Renal cortex interstitium (tissue), 15 donors: ENCODE results near the gene CRLF3. TPM values are rescaled to one million over a fixed set of nuclear protein-coding genes. Genes with fewer than 3 reads are reported as not detected.
"Not testable (repeated sequence)": the region's sequence is repeated elsewhere in the genome, so short reads cannot be mapped to it uniquely, and the experiment has no call there.

Experiments used
- DNase-seq, 11 donors: peaks; one replicate each; pipeline ENCODE4 v3.0.0-alpha.2; 2013; ENCODE audit warnings: low read depth in 9 of 11, low spot score in 4 of 11; ENCODE audit errors: extremely low read depth in 1 of 11
- long read RNA-seq, 16 experiments: transcript quantifications; one replicate each; lab custom pipeline, GENCODE V29; 2026
- polyA plus RNA-seq, 3 donors: library from polyadenylated mRNA; unstranded; fragments of 120-200 nt; gene quantifications; one replicate each; pipeline ENCODE4 v1.2.1, GENCODE V29; 2013; ENCODE audit not compliant: insufficient read length in 3 of 3

CRLF3 gene, protein sequence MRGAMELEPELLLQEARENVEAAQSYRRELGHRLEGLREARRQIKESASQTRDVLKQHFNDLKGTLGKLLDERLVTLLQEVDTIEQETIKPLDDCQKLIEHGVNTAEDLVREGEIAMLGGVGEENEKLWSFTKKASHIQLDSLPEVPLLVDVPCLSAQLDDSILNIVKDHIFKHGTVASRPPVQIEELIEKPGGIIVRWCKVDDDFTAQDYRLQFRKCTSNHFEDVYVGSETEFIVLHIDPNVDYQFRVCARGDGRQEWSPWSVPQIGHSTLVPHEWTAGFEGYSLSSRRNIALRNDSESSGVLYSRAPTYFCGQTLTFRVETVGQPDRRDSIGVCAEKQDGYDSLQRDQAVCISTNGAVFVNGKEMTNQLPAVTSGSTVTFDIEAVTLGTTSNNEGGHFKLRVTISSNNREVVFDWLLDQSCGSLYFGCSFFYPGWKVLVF
- 10 to 100 TPM; 15.5 to 27.1 (median 17.1) TPM for polyA plus RNA-seq
- long read RNA-seq, donor 1, partial matches to known transcripts = 0 of 1 reads
- long read RNA-seq, donor 1, other reads (novel, unspliced or antisense) = 0 of 1 reads
- long read RNA-seq, donor 2, partial matches to known transcripts = 0 of 1 reads
- long read RNA-seq, donor 2, other reads (novel, unspliced or antisense) = 0 of 1 reads
- long read RNA-seq, donor 3, partial matches to known transcripts = 0 of 2 reads
- long read RNA-seq, donor 3, other reads (novel, unspliced or antisense) = 0 of 2 reads
- long read RNA-seq, donor 4, partial matches to known transcripts = 0 of 3 reads
- long read RNA-seq, donor 4, other reads (novel, unspliced or antisense) = 0 of 3 reads
- long read RNA-seq, donor 5 = 0 reads
- long read RNA-seq, donor 6, partial matches to known transcripts = 0 of 2 reads
- long read RNA-seq, donor 6, other reads (novel, unspliced or antisense) = 0 of 2 reads
- long read RNA-seq, donor 7, partial matches to known transcripts = 0 of 1 reads
- long read RNA-seq, donor 7, other reads (novel, unspliced or antisense) = 0 of 1 reads
- long read RNA-seq, donor 8 = 0 reads
- long read RNA-seq, donor 9, partial matches to known transcripts = 5 of 21 reads
- long read RNA-seq, donor 9, other reads (novel, unspliced or antisense) = 14 of 21 reads
- long read RNA-seq, donor 10, partial matches to known transcripts = 0 of 3 reads
- long read RNA-seq, donor 10, other reads (novel, unspliced or antisense) = 0 of 3 reads
- long read RNA-seq, donor 11, partial matches to known transcripts = 0 of 1 reads
- long read RNA-seq, donor 11, other reads (novel, unspliced or antisense) = 0 of 1 reads
- long read RNA-seq, donor 12 = 0 reads
- long read RNA-seq, donor 13 = 0 reads
- long read RNA-seq, donor 14 = 0 reads
- long read RNA-seq, donor 15, partial matches to known transcripts = 0 of 2 reads
- long read RNA-seq, donor 15, other reads (novel, unspliced or antisense) = 0 of 2 reads
- long read RNA-seq, donor 16, transcript CRLF3-201 (8 exons, 2,957 nt) = major isoform, 6 of 27 reads
- long read RNA-seq, donor 16, partial matches to known transcripts = 21 of 27 reads
- long read RNA-seq, donor 16, other reads (novel, unspliced or antisense) = 0 of 27 reads

DNA sequence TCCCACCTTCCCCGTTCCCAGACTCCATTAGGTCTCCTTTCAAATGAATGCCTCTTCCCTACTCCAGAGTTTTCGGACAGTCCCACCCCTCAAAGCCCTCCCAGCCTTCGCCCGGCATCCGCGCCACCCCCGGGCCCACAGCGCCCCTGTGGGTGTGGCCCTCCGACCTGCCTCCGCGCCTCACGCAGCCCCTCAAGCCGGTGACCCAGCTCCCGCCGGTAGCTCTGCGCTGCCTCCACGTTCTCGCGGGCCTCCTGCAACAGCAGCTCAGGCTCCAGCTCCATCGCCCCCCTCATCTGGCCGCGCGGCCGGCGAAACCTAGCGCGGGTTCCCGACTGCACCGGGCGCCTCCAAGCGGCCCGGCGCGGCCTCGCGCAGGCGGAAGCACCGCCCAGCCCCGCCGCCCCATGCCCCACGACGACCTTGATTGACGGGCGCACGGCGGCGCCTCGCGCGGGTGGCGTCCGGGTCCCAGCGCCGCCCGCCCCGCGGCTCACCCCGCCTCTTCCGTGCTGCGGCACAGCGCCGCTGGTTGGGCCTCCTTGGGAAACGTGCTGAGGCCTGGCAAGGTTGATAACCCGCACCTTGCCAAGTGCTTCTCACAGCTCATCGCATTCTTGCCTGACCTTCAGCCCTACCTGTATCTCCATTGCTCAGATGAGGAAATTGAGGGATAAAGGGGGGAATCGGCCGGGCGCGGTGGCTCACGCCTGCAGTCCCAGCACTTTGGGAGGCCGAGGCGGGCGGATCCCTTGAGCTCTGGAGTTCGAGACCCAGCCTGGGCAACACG is at the start of gene CRLF3:
Gene CRLF3, minus strand, starts transcription at position 337 of the 790 bp plus-strand sequence. Its CDS starts 41 bp downstream, at position 296.
- peak; percentile 67 to 91 (median 87) for DNase-seq

- no peak for DNase-seq
Observed at GRCh38 chr17:30869005-30869404, 44.5 kb upstream of the CRLF3 start.

DNA sequence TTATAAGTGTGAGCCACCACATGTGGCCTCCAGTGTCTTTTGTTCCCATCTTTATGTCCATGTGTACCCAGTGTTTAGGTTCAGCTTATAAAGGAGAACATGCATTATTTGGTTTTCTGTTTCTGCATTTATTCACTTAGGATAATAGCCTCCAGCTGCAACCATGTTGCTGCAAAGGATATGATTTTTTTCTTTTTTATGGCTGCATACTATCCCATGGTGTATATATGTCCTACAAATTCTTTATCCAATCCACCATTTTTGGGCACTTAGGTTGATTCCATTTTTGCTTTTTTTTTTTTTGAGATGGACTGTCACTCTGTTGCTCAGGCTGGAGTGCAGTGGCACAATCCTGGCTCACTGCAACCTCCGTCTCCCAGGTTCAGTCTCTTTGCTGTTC is 40.1 kb upstream of the CRLF3 start:
- no peak for DNase-seq

DNA sequence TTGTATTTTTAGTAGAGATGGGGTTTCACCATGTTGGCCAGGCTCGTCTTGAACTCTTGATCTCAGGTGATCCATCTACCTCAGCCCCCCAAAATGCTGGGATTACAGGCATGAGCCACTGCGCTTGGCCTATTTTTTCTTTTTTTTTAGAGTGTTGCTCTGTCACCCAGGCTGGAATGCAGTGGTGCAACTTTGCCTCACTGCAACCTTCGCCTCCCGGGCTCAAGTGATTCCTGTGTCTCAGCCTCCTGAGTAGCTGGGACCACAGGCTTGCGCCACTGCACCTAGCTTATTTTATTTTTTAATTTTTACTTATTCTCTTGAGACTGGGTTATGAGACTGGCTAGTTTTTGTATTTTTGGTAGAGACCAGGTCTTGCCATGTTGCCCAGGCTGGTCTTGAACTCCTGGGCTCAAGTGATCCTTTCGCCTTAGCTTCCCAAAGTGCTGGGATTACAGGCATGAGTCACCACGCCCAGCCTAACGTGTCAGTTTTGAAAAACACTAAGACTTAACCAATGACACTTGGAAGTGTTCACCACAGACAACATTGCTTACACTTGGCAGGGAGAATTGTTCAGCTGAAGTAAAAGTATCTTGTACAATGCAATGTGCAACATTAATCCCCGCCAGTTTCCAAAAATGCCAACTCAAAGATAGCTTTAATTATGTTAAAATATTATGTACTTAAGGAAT is 34.2 kb upstream of the CRLF3 start:
- no peak for DNase-seq

DNA sequence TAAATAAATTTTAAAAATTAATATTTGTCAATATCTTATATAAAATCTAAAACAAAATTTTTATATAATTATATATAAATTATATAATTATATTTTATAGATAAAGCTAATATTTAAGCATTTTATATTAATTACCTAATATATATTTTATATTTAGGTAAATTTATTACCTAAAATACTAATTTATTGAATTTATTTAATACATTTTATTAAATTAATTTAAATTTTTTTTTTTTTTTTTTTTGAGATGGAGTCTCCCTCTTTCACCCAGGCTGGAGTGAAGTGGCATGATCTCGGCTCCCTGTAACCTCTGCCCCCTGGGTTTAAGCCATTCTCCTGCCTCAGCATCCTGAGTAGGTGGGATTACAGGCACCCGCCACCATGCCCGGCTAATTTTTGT is 29.7 kb upstream of the CRLF3 start:
- DNase-seq = no peak

DNA sequence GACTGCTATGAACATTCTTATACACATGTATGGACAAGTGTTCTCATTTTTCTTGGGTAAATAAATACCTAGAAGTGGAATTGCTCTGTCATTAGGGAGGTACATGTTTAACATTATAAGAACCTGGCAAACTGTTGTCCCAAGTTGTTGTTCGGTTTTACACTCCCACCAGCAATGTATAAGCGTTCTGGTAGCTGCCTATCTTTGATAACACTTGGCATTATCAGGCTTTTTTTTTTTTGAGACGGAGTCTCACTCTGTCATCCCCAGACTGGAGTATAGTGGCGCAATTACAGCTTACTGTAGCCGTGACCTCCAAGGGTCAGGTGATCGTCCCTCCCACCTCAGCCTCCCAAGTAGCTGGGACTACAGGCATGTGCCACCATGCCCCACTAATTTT is 23.5 kb upstream of the CRLF3 start:
- DNase-seq = no peak

DNA sequence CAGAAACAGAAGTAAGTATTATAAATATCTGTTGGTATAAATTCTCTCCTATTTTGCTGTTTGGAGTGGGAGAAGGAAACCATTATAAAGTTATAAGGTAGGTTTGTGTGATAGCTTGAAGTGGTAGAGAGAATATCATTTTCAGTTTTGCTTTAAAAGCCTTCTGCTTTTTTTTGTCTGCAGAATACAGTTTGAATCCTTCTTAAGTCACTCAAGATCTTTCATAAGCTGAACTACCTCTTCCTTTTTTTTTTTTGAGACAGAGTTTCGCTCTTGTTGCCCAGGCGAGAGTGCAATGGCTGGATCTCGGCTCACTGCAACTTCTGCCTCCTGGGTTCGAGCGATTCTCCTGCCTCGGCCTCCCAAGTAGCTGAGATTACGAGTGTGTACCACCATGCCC is 16.3 kb upstream of the CRLF3 start:
- no peak for DNase-seq

GRCh38 chr17:30838202-30838807 is 13.8 kb upstream of the CRLF3 start:
- DNase-seq = no peak

GRCh38 chr17:30832438-30833124 is 8.1 kb upstream of the CRLF3 start:
- DNase-seq = no peak

- DNase-seq = peak; percentile 78 to 91 (median 89)
Observed at GRCh38 chr17:30831663-30832437, 7.4 kb upstream of the CRLF3 start, which contains the start of gene ATAD5. Gene ATAD5, plus strand, starts transcription at chr17:30831966. Its CDS starts 382 bp downstream, at chr17:30832348.

GRCh38 chr17:30831257-30831656 is 6.8 kb upstream of the CRLF3 start:
- DNase-seq = peak in 1 of 11 donors; percentile 20

- DNase-seq = no peak
Observed at GRCh38 chr17:30829022-30829421, 4.5 kb upstream of the CRLF3 start.

GRCh38 chr17:30827082-30827481 is 2.6 kb upstream of the CRLF3 start:
- no peak for DNase-seq

DNA sequence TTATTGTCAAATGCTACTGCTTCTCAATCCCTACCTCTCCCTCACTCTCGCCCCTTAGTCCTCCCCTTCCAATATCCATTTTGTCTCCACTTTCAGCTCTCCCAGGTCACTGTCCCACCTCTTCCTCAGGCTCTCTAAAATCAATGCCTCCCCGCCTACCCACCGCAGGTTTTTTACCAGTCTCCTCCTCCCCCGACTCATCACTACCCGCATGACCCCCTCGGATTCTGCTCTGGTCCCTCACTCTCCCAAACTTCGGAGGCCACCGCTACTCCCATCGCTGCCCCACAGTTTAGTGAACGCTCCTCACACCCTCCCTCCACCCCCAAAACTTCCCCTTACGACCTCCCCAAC is 513 bp downstream of the CRLF3 start:
- peak in 1 of 11 donors; percentile 3 for DNase-seq

DNA sequence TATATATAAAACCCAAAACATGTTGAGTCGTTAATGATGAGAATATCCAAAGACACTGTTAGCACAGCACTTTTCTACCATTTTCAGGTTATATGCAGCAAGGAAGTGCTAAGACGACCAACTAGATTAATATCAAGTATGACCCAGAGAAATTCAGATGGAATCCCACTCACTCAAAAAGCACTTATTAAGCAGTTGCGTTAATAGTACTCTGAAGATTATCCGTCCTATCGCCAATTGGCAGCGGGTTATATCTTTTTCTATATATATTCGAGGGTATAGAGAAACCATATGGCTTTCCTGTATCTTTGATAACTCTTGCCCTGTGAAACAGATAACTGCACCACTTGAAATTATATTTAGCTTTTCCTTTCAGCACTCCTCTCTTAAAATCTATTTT is 1.1 kb downstream of the CRLF3 start:
- no peak for DNase-seq

GRCh38 chr17:30822919-30823318 is 1.6 kb downstream of the CRLF3 start:
- DNase-seq = not testable (repeated sequence)
